GM12874 (cell line): Measurements from ENCODE around the gene BICRA.

Source experiments
- CTCF ChIP-seq: IDR thresholded peaks from 2 replicates; pipeline ENCODE4 v1.5.1; 2011; ENCODE audit warnings: low read depth, mild to moderate bottlenecking, control low read depth, low read length, moderate library complexity; ENCODE audit not compliant: insufficient read depth

BICRA gene

GRCh38 chr19:47723581-47723940 lies 114.6 kb downstream of the BICRA start:
- no peak for TF ChIP-seq CTCF

- no peak for TF ChIP-seq CTCF
These were observed 116.9 kb downstream of the BICRA start for GRCh38 chr19:47725759-47726401.

GRCh38 chr19:47726467-47726866 lies 117.5 kb downstream of the BICRA start:
- no peak for TF ChIP-seq CTCF

GRCh38 chr19:47729468-47729798 lies 120.5 kb downstream of the BICRA start:
- TF ChIP-seq CTCF, result no peak

- no peak for TF ChIP-seq CTCF
These were observed 121.0 kb downstream of the BICRA start for GRCh38 chr19:47729799-47730520.

GRCh38 chr19:47730521-47730889 lies 121.6 kb downstream of the BICRA start:
- TF ChIP-seq CTCF, result no peak

GRCh38 chr19:47730910-47731309 lies 122.0 kb downstream of the BICRA start:
- TF ChIP-seq CTCF, result no peak
